GM20000 (cell line): ENCODE results near the gene MRPS6.

Experiments used
- DNase-seq: peaks from one replicate; pipeline ENCODE4 v3.0.0; 2012; ENCODE audit warnings: low spot score
- CTCF ChIP-seq: IDR thresholded peaks from 2 replicates; pipeline ENCODE4 v1.5.1; 2012; ENCODE audit warnings: mild to moderate bottlenecking, control low read depth; ENCODE audit errors: extremely low read depth, missing control alignments

Gene MRPS6

DNA sequence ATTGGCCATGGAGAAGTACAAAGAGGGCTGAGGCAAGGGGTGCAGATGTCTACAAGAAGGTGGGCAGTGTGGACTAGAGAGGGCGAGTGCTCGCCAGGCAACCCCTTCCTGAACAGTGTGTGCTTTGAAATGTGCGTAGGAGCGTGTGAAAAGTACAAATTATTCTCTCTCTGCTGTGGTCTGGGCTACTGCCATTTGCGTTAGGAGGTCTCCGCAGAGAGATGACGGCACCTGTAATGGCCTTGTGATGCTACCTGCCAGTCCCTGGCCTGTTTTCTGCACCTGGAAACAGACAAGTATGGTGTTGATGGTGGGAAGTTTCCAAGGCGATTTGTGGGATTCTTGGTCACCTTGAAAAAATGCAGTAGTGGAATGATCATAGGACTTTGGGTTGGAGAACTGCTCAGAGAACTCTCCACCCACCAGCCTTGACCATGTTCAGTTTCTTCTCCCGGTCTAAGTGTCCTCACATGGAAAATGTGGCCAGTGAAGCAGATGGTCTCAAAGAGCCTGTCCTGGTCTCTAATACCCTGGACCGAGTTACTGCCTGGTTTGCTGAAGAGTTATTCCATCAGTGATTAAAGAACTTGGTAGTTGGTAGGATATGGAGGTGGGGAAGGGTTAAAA, 74.5 kb downstream of the MRPS6 start:
- TF ChIP-seq CTCF, result no peak
- no peak for DNase-seq

DNA sequence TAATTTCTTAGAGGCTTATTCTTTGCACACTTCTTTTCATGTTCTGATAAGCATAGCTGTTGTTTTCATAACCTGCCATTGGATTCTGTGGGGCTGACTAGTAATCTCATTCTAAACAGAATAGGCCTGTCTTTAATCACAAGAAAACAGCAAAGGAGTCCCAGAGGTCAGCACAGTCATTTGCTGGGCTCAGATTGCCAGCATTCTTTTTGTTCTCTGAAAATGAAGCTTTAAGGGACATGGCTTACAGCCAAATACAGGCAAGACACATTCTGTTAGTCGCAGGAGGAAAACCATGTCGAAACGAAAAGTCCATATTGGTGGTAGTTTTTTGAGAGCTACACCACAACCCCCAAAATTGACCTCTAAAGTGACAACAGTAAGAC, 75.0 kb downstream of the MRPS6 start:
- no peak for TF ChIP-seq CTCF
- DNase-seq, result no peak

- no peak for DNase-seq
These were observed 75.6 kb downstream of the MRPS6 start for GRCh38 chr21:34148826-34149558.

DNA sequence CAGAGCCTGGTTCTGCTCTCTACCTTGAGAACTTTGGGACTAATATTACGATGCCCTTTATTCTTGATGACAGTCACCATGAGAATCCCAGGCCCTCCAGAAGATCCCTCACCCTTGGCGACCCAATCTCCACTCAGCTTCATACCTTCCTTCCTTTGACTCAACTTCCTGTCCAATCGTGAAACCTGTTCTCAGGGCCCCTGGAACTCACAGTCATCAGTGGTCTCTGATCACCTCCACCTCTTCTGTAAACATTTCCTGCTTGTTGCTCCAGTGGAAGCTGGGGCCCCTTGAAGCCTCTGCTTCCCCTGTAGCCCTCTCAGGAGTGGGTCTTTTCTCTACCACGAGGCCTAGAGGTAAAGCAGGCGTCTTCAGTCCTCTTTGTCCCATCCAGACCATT, 79.1 kb downstream of the MRPS6 start:
- TF ChIP-seq CTCF, result no peak
- no peak for DNase-seq

More at GRCh38 chr21:34148826-34149558, 75.6 kb downstream of the MRPS6 start:
- no peak for TF ChIP-seq CTCF

DNA sequence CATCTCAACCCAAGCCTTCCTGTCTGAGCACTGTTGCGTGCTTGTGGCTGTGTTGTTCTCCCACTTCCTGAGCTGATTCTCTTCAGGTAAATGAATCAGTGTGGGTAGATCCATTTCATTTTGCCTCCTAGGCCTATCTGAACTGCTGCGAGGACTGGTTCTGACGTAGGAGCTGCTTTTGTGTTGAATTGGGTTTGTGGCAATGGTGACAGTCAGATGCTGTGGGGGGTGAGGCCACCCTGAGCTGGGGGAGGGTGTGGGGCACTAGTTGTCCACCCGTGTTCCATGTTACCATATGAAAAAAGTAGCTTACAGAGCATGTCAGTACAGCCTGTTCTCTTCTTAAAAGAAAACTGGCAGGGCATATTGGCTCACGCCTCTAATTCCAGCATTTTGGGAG, 81.5 kb downstream of the MRPS6 start:
- no peak for TF ChIP-seq CTCF
- DNase-seq, result no peak

DNA sequence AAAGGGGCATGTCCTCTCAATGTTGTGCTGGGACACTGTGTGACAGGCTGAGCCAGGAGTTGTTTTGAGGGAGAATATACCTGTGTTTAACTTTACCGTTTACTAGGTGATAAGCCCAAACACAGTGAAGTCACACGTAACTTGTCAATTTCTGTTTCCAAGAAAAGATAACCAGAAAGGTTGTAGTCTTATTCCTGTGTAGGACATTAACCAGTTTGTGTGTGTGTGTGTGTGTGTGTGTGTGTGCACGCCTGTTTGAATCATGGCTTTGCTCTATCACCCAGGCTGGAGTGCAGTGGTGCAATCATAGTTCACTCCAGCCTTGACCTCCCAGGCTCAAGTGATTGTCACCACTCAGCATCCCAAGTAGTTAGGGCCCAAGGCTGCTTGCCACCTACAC, 83.6 kb downstream of the MRPS6 start:
- no peak for TF ChIP-seq CTCF
- no peak for DNase-seq

DNA sequence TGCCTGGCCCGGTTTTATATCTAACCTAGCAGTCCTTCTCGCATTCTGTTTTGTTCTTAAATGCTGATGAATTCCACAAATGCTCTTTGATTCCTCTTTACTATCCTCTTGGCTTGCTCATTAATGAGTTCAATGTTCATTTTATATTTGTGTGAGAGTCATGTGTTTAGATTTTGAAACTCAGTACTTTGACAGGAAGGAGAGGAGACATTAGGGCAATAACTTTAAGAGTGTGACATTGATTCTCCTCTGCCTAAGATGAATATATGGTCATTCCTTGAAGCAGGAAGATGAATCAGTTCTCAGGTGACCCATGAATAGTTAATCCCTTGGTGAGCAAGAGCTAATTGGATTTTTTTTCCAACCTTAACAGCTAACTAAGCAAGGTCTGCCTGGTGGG, 84.1 kb downstream of the MRPS6 start:
- DNase-seq, result no peak
- no peak for TF ChIP-seq CTCF
